Loucy (cell line): ENCODE results near the gene FCHO1.

Source experiments
- CTCF ChIP-seq: fragments of 200-600 bp; sonication (generic); conservative IDR thresholded peaks from 2 replicates; pipeline ENCODE4 v1.5.1; 2014; ENCODE audit warnings: mild to moderate bottlenecking, antibody characterized with exemption, low read length
- EZH2phosphoT487 ChIP-seq: fragments of 200-600 bp; IDR thresholded peaks from 2 replicates; pipeline ENCODE4 v1.6.1; 2018; ENCODE audit warnings: antibody characterized with exemption, mild to moderate bottlenecking, moderate library complexity, borderline replicate concordance

- no peak for TF ChIP-seq EZH2phosphoT487
- TF ChIP-seq CTCF: no peak
Measured at GRCh38 chr19:17837972-17838371, 86.7 kb downstream of the FCHO1 start.
